ENCODE results near the gene ITM2B. TPM values are rescaled to one million over a fixed set of nuclear protein-coding genes. Genes with fewer than 3 reads are reported as not detected.

ITM2B gene
- total and polyA plus RNA-seq, 4 donors, result 469 to 753 (median 593) TPM

DNA sequence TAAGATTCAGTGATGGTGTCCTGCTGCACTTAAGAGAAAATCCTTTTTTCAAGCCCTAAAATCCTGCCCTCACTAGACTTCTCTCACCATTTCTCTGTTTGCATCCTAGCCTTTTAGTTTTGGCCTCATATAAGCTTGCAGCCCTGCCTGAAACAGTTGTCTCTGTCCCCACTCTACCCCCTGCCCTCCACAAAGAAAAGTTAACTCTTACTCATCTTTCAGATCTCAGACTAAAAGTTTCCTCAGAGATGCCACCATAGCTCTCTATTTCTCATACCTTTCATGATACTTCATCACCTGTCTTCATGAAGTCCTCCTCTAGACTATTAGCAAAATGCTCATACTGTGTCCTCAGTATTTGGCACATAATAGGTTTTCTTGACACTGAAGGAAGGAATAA is 33.1 kb downstream of the ITM2B start:
- H3K27ac ChIP-seq (ENCODE audit: low read depth, low read length), result no peak overlapping the region
- H3K36me3 ChIP-seq (ENCODE audit: control insufficient read depth, insufficient read depth, low read length), result peaks cover 4% of the 10 kb centered on the region
- H3K4me1 ChIP-seq (ENCODE audit: control insufficient read depth, insufficient read depth, low read length), result no peaks in the 10 kb centered on the region

DNA sequence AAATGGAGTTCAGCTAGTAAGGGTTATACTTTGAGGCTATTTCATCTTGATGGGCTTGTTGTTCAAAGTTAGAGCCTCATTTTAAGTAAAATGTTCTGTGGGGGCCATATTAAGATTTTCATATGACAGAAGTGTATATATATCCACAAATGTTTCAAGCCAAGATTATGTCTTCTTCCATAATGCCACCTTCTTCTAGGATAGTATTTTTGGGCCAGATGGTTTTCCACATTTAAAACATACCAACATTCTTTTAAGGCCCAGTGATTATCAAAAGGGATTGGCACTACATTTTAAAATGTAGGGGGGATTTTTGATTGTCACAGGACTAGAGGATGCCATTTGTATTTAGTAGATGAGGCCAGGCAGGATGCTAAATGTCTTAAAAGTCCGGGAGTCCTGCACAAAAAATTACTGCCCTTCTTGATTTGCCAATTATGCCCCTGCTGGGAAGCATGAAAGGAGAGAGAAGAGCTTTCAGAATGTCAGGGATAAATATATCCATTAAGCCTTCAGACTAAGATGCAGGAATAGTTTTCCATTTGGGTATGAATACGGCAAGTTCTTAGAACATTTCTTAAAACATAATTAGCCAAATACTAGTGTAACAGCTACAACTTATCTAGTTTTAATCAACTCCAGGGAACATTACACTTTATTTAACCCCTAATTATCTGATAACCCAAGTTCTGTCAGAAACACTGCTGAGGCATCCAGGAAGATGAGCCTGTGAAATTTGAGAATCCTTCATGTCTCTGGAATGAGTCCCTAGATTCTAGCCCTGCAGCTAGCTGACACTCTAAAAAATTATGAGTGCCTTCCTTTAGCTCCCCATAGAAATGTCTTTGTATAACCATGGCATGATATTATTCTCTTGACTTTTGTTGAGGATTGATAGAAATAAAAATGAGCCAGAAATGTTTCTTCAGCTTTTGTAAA is 34.0 kb downstream of the ITM2B start:
- peaks cover 4% of the 10 kb centered on the region for H3K36me3 ChIP-seq (ENCODE audit: control insufficient read depth, insufficient read depth, low read length)
- H3K4me1 ChIP-seq (ENCODE audit: control insufficient read depth, insufficient read depth, low read length), result no peaks in the 10 kb centered on the region
- H3K9me3 ChIP-seq (ENCODE audit: control insufficient read depth, insufficient read depth, low read length), result no peaks in the 10 kb centered on the region
- no peak overlapping the region for H3K4me3 ChIP-seq (ENCODE audit: low read depth, low read length)
- H3K27ac ChIP-seq (ENCODE audit: low read depth, low read length), result no peak overlapping the region
- peak in 1 of 6 donors; percentile 48 for DNase-seq (ENCODE audit: low read depth in 4 of 6, low spot score in 6 of 6)
- 20% methylated on average over 1 of the region's 2 CpGs for WGBS (ENCODE audit: insufficient coverage)
- no peaks in the 10 kb centered on the region for H3K27me3 ChIP-seq (ENCODE audit: control insufficient read depth, insufficient read depth, low read length)

More for the DNA sequence above, 33.1 kb downstream of the ITM2B start:
- Histone ChIP-seq H3K9me3 (ENCODE audit: control insufficient read depth, insufficient read depth, low read length) (no peaks in the 10 kb centered on the region), H3K4me3 (ENCODE audit: low read depth, low read length) (no peak overlapping the region), H3K27me3 (ENCODE audit: control insufficient read depth, insufficient read depth, low read length) (no peaks in the 10 kb centered on the region)
- no peak for DNase-seq (ENCODE audit: low read depth in 4 of 6, low spot score in 6 of 6)

DNA sequence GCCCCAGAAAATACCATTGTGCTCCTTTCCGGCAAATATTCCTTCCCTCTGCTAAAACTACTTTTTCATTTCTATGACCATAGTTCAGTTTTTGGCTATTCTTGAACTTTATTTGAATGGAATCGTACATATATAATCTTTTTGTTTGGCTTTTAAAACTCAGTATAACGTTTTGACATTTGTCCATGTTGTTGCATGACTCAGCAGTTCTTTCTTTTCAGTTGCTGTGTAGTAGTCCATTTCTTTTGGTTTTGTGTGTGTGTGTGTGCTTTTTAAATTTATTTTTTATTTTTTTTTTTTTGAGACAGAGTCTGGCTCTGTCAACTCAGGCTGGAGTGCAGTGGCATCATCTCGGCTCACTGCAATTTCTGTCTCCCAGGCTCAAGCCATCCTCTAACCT is 35.0 kb downstream of the ITM2B start:
- H3K4me1 ChIP-seq (ENCODE audit: control insufficient read depth, insufficient read depth, low read length), result no peaks in the 10 kb centered on the region
- H3K36me3 ChIP-seq (ENCODE audit: control insufficient read depth, insufficient read depth, low read length), result peaks cover 4% of the 10 kb centered on the region
- no peak overlapping the region for H3K4me3 ChIP-seq (ENCODE audit: low read depth, low read length)
- H3K27me3 ChIP-seq (ENCODE audit: control insufficient read depth, insufficient read depth, low read length), result no peaks in the 10 kb centered on the region
- H3K27ac ChIP-seq (ENCODE audit: low read depth, low read length), result no peak overlapping the region
- H3K9me3 ChIP-seq (ENCODE audit: control insufficient read depth, insufficient read depth, low read length), result no peaks in the 10 kb centered on the region
- 83% methylated on average over 1 of the region's 4 CpGs for WGBS (ENCODE audit: insufficient coverage)
- DNase-seq (ENCODE audit: low read depth in 4 of 6, low spot score in 6 of 6), result no peak

DNA sequence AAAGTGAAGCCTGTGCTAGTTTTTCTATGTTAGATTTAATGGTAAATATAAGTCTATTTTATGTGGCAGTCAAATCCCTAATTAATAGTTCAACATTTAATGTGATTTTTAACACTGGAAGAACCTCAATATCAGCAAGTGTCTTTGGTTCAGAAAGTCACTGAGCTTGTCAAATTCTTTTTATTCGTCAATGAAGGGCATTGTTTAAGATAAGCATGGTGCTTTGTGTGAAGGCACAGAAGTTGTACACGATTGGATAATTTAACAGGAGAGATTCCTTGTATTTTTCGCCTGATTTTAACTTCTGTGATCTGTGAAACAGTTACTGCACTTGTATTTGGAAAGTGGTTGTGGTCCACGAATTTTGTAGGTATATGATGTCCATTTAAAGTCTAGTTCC is 40.3 kb downstream of the ITM2B start:
- Histone ChIP-seq H3K27me3 (ENCODE audit: control insufficient read depth, insufficient read depth, low read length) (no peaks in the 10 kb centered on the region), H3K36me3 (ENCODE audit: control insufficient read depth, insufficient read depth, low read length) (no peaks in the 10 kb centered on the region), H3K4me1 (ENCODE audit: control insufficient read depth, insufficient read depth, low read length) (no peaks in the 10 kb centered on the region), H3K27ac (ENCODE audit: low read depth, low read length) (no peak overlapping the region), H3K4me3 (ENCODE audit: low read depth, low read length) (no peak overlapping the region), H3K9me3 (ENCODE audit: control insufficient read depth, insufficient read depth, low read length) (no peaks in the 10 kb centered on the region)
- no peak for DNase-seq (ENCODE audit: low read depth in 4 of 6, low spot score in 6 of 6)
- 85% methylated on average over 4 of the region's 4 CpGs for WGBS (ENCODE audit: insufficient coverage)

DNA sequence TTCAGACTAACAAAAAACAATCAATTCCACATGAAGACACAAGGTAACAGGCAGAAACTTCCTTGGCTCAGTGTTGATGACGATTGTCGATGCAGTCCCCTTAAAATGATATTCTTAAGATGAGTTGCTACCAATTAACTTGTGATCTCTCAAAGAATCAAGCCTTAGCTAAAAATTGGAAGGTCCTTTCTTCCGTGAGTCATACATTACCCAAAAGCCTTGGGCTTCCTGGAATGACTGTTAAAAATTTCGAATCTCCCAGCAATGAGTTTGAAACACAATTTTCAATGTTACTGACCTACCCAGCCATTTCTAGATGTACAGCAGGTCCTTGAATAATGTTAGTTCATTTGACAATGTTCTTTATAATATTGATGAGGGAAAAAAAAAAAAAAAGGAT is 42.5 kb downstream of the ITM2B start:
- Histone ChIP-seq H3K36me3 (ENCODE audit: control insufficient read depth, insufficient read depth, low read length) (no peaks in the 10 kb centered on the region), H3K9me3 (ENCODE audit: control insufficient read depth, insufficient read depth, low read length) (no peaks in the 10 kb centered on the region), H3K4me3 (ENCODE audit: low read depth, low read length) (no peak overlapping the region), H3K4me1 (ENCODE audit: control insufficient read depth, insufficient read depth, low read length) (no peaks in the 10 kb centered on the region), H3K27me3 (ENCODE audit: control insufficient read depth, insufficient read depth, low read length) (no peaks in the 10 kb centered on the region), H3K27ac (ENCODE audit: low read depth, low read length) (no peak overlapping the region)
- no peak for DNase-seq (ENCODE audit: low read depth in 4 of 6, low spot score in 6 of 6)
- 100% methylated on average over 1 of the region's 4 CpGs for WGBS (ENCODE audit: insufficient coverage)

DNA sequence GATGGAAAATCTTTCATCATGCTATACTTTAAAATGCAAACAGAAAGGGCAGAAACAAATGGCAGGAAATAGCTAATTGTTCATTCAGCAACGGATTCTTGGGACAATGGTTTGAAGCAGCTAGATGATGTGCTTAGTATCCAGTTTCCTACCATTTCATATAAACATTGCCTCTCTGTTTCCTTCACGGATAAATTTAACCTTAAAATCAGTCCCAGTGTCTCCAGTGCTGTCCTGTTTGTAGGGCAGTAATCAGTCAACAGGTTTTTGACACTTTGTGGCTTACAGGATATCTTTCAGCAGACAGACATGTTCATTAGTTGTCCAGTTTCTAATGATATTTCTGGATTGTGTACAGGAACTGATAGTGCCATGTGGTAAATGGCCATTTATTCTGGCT is 45.8 kb downstream of the ITM2B start:
- Histone ChIP-seq H3K27me3 (ENCODE audit: control insufficient read depth, insufficient read depth, low read length) (no peaks in the 10 kb centered on the region), H3K27ac (ENCODE audit: low read depth, low read length) (peak overlapping the region; percentile 16), H3K4me3 (ENCODE audit: low read depth, low read length) (no peak overlapping the region), H3K4me1 (ENCODE audit: control insufficient read depth, insufficient read depth, low read length) (no peaks in the 10 kb centered on the region), H3K9me3 (ENCODE audit: control insufficient read depth, insufficient read depth, low read length) (no peaks in the 10 kb centered on the region), H3K36me3 (ENCODE audit: control insufficient read depth, insufficient read depth, low read length) (no peaks in the 10 kb centered on the region)
- no CpG with 5 or more reads among the region's 2 CpGs for WGBS (ENCODE audit: insufficient coverage)
- DNase-seq (ENCODE audit: low read depth in 4 of 6, low spot score in 6 of 6), result peak in 1 of 6 donors; percentile 26

DNA sequence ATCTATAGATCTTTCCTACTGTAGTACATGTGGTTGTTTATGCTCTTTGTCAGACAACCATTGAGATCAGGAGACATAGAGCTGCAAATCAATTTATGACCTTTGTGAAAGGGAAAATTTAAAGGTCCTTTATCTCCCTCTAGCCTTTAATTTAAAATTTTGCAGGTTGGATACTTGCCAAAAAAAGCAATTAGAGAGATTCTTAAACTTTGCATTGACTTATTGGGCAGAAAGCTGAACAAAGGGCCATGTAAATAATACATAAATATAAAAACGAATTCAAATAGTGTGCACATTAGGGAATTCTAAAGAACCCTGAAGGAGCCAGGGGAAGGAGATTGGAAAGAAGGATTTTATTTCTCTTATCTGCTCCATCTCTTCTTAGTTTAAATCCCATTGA is 48.5 kb downstream of the ITM2B start:
- H3K36me3 ChIP-seq (ENCODE audit: control insufficient read depth, insufficient read depth, low read length), result no peaks in the 10 kb centered on the region
- H3K4me1 ChIP-seq (ENCODE audit: control insufficient read depth, insufficient read depth, low read length), result no peaks in the 10 kb centered on the region
- WGBS (ENCODE audit: insufficient coverage), result no CpG with 5 or more reads among the region's 1 CpG
- H3K9me3 ChIP-seq (ENCODE audit: control insufficient read depth, insufficient read depth, low read length), result no peaks in the 10 kb centered on the region
- H3K4me3 ChIP-seq (ENCODE audit: low read depth, low read length), result no peak overlapping the region
- no peak overlapping the region for H3K27ac ChIP-seq (ENCODE audit: low read depth, low read length)
- no peak for DNase-seq (ENCODE audit: low read depth in 4 of 6, low spot score in 6 of 6)
- H3K27me3 ChIP-seq (ENCODE audit: control insufficient read depth, insufficient read depth, low read length), result no peaks in the 10 kb centered on the region

DNA sequence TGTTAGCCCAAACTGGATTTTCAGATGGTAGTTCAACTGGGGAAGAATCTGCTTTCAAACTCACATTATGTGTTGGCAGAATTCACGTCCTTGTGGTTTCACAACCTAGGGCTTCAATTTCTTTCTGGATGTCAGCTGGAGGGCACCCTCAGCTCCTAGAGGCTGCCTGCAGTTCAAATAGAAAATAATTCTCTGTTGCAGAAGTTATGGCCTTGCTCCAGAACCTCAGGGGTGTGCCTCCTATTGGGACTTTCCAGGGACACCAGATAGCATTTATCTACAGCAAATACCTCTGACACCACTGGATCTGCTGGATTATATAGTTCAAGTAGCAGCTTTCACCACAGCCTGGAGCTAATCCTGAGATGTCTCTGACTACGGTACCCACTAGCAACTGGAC is 58.7 kb downstream of the ITM2B start:
- Histone ChIP-seq H3K4me3 (ENCODE audit: low read depth, low read length) (no peak overlapping the region), H3K27me3 (ENCODE audit: control insufficient read depth, insufficient read depth, low read length) (no peaks in the 10 kb centered on the region), H3K4me1 (ENCODE audit: control insufficient read depth, insufficient read depth, low read length) (no peaks in the 10 kb centered on the region), H3K27ac (ENCODE audit: low read depth, low read length) (no peak overlapping the region), H3K36me3 (ENCODE audit: control insufficient read depth, insufficient read depth, low read length) (no peaks in the 10 kb centered on the region), H3K9me3 (ENCODE audit: control insufficient read depth, insufficient read depth, low read length) (no peaks in the 10 kb centered on the region)
- no peak for DNase-seq (ENCODE audit: low read depth in 4 of 6, low spot score in 6 of 6)
- WGBS (ENCODE audit: insufficient coverage), result no CpG with 5 or more reads among the region's 2 CpGs

DNA sequence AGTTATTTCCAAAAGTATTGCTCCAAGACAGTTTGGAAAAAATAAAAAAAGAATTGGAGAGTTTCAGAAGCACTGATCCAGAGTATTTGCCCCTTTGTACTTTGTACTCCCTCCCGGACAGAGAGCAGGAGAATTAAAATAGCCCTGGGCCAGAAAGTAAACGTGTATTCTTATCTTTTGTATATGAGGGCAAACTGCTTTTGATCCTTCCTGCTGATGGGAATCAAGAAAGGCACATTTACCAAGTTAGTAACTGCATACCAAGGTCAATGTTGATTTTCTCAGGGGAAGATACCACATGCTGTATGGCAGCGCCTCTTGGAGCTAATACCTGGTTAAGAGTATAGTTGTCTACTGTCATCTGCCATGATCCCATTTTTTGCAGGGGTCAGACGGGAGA is 59.6 kb downstream of the ITM2B start:
- no peaks in the 10 kb centered on the region for H3K36me3 ChIP-seq (ENCODE audit: control insufficient read depth, insufficient read depth, low read length)
- 80% methylated on average over 3 of the region's 4 CpGs for WGBS (ENCODE audit: insufficient coverage)

DNA sequence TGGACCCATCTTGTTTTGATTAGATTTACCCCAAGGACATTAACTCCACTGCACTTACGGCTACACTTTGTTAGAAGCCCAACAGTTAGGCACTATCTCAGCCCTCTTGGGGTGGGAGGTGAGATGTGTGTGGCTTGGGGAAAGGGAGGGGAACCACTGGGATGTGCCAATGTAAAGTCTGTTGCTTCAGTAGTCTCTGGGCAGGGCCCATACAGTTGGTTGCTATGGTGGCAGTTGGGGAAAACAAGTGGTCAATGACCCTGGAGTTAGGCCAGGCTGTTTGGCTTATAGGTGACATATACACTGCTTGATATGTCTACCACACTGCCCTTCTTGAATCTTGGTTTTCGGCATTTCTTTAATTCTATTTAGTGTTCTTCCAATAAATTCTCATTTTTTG is 61.6 kb downstream of the ITM2B start:
- no peaks in the 10 kb centered on the region for H3K4me1 ChIP-seq (ENCODE audit: control insufficient read depth, insufficient read depth, low read length)
- no peaks in the 10 kb centered on the region for H3K27me3 ChIP-seq (ENCODE audit: control insufficient read depth, insufficient read depth, low read length)
- no CpG with 5 or more reads among the region's 2 CpGs for WGBS (ENCODE audit: insufficient coverage)
- DNase-seq (ENCODE audit: low read depth in 4 of 6, low spot score in 6 of 6), result no peak
- H3K27ac ChIP-seq (ENCODE audit: low read depth, low read length), result no peak overlapping the region
- no peaks in the 10 kb centered on the region for H3K36me3 ChIP-seq (ENCODE audit: control insufficient read depth, insufficient read depth, low read length)
- H3K4me3 ChIP-seq (ENCODE audit: low read depth, low read length), result no peak overlapping the region
- no peaks in the 10 kb centered on the region for H3K9me3 ChIP-seq (ENCODE audit: control insufficient read depth, insufficient read depth, low read length)

More for the DNA sequence above, 59.6 kb downstream of the ITM2B start:
- Histone ChIP-seq H3K9me3 (ENCODE audit: control insufficient read depth, insufficient read depth, low read length) (no peaks in the 10 kb centered on the region), H3K4me1 (ENCODE audit: control insufficient read depth, insufficient read depth, low read length) (no peaks in the 10 kb centered on the region), H3K27me3 (ENCODE audit: control insufficient read depth, insufficient read depth, low read length) (no peaks in the 10 kb centered on the region), H3K27ac (ENCODE audit: low read depth, low read length) (no peak overlapping the region), H3K4me3 (ENCODE audit: low read depth, low read length) (no peak overlapping the region)
- DNase-seq (ENCODE audit: low read depth in 4 of 6, low spot score in 6 of 6), result no peak
